Esophagus muscularis mucosa (tissue), 4 donors: ENCODE data around the gene AP4S1. TPM values are rescaled to one million over a fixed set of nuclear protein-coding genes. Genes with fewer than 3 reads are reported as not detected.

Source experiments
- DNase-seq: peaks from one replicate; pipeline ENCODE4 v3.0.0-alpha.2; 2017; ENCODE audit errors: extremely low spot score
- H3K27ac ChIP-seq, 4 donors: fragments of 200-600 bp; sonication (generic); replicated peaks in 1 of 4; 1 replicate in 3 of 4; 2 replicates in 1 of 4; pipeline ENCODE4 v1.5.1; 2016 to 2019; ENCODE audit warnings: mild to moderate bottlenecking in 1 of 4
- H3K27me3 ChIP-seq, 4 donors: fragments of 200-600 bp; sonication (generic); one replicate each; pipeline versions ENCODE4 v1.5.1 to v1.6.0; 2016 to 2019
- H3K36me3 ChIP-seq, 4 donors: fragments of 200-600 bp; sonication (generic); one replicate each; pipeline ENCODE4 v1.5.1; 2016 to 2019
- H3K4me1 ChIP-seq, 4 donors: fragments of 200-600 bp; sonication (generic); one replicate each; pipeline ENCODE4 v1.5.1; 2016 to 2019
- H3K4me3 ChIP-seq, 4 donors: fragments of 200-600 bp; sonication (generic); 1 replicate in 2 of 4; 2 replicates in 2 of 4; pipeline ENCODE4 v1.5.1; 2016 to 2019; ENCODE audit warnings: mild to moderate bottlenecking in 4 of 4, moderate library complexity in 1 of 4
- H3K9me3 ChIP-seq, 4 donors: fragments of 200-600 bp; sonication (generic); 1 replicate in 3 of 4; 2 replicates in 1 of 4; pipeline ENCODE4 v1.5.1; 2016 to 2019
- CTCF ChIP-seq, 3 experiments: fragments of 200-600 bp in 2 of 3; fragments of 450-650 bp in 1 of 3; sonication (generic) in 2 of 3; IDR thresholded peaks; one replicate each; pipeline ENCODE4 v1.5.1; 2017 to 2019; ENCODE audit warnings: antibody characterized with exemption in 3 of 3, mild to moderate bottlenecking in 2 of 3, moderate library complexity in 1 of 3
- EP300 ChIP-seq: sonication (generic); formaldehyde crosslinking; IDR thresholded peaks from one replicate; pipeline ENCODE4 v1.6.1; 2017; ENCODE audit warnings: antibody characterized with exemption
- POLR2A ChIP-seq: fragments of 450-650 bp; IDR thresholded peaks from one replicate; pipeline ENCODE4 v1.6.1; 2017; ENCODE audit warnings: antibody characterized with exemption, moderate library complexity, mild to moderate bottlenecking, low read depth
- POLR2AphosphoS5 ChIP-seq, 2 donors: sonication (generic); formaldehyde crosslinking; IDR thresholded peaks; one replicate each; pipeline ENCODE4 v1.6.1; 2017; ENCODE audit warnings: antibody characterized with exemption in 2 of 2
- WGBS: methylation state at CpG from one replicate; pipeline ENCODE4 v1.1.5; 2018; 5-methylcytosine and 5-hydroxymethylcytosine counted together
- intact Hi-C: fragments of 100-400 bp; cut with DNase I; formaldehyde crosslinking; loops from one replicate; pipeline ENCODE4 v1.15.1; 2023
- total RNA-seq, 4 donors: library from RNA; depleted of rRNA; stranded (reverse); fragments of >200 nt; gene quantifications; one replicate each; pipeline versions ENCODE4 v1.1.0 to v1.2.1, GENCODE V29; 2016

Gene AP4S1
- total RNA-seq, 4 donors from 2014 or later, result 5.0 to 12.3 (median 9.3) TPM

DNA sequence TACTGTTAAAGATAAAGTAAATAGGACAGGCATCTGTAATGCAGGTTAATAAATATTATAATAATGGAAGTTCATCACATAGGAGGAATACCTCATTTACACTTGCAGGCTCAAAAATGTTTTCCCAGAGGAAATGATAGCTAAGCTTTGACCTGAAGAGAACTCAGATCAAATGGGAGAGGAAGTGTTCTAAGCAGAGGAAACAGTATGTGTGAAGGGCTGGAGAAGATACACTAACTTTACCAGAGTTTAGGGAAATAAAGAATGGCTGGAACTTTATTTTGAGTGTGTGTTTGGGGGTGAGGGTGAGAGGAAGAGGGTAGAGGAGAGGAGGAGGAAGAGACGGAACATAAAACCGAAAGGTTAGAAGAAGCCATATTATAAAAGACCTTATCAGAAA, 34.0 kb upstream of the AP4S1 start:
- TF ChIP-seq EP300 (no peak), CTCF (IDR thresholded peaks at IDR 0.05) (no peak), POLR2A (no peak), POLR2AphosphoS5 (IDR thresholded peaks at IDR 0.05) (no peak)
- no peak overlapping the region for H3K27ac ChIP-seq
- DNase-seq, result no peak
- intact Hi-C loops, result no loop called here
- 70% methylated on average over 2 of the region's 2 CpGs for WGBS
- H3K36me3 ChIP-seq, result no peaks in the 10 kb centered on the region
- H3K4me1 ChIP-seq, result peaks cover 50 to 83% (median 74%) of the 10 kb centered on the region in 4 donors
- H3K4me3 ChIP-seq, result no peak overlapping the region
- H3K27me3 ChIP-seq, result no peaks in the 10 kb centered on the region
- no peaks in the 10 kb centered on the region for H3K9me3 ChIP-seq

- no peak for TF ChIP-seq CTCF (IDR thresholded peaks at IDR 0.05)
- TF ChIP-seq POLR2A, result no peak
- no peak for TF ChIP-seq EP300
- no peak for TF ChIP-seq POLR2AphosphoS5 (IDR thresholded peaks at IDR 0.05)
- H3K36me3 ChIP-seq, result peaks cover 0 to under 1% (median 0%) of the 10 kb centered on the region in 4 donors
- no peaks in the 10 kb centered on the region for H3K27me3 ChIP-seq
- no peak overlapping the region for H3K4me3 ChIP-seq
- intact Hi-C loops, result no loop called here
- DNase-seq, result no peak
- no peaks in the 10 kb centered on the region for H3K9me3 ChIP-seq
- peaks cover 46 to 74% (median 64%) of the 10 kb centered on the region in 4 donors for H3K4me1 ChIP-seq
- H3K27ac ChIP-seq, result no peak overlapping the region
These were observed 32.4 kb upstream of the AP4S1 start for GRCh38 chr14:30993071-30993470.

- intact Hi-C loops, result no loop called here
- WGBS, result 6% methylated on average over 4 of the region's 4 CpGs
- peak overlapping the region in 2 of 4 donors; percentile 33 to 64 for H3K27ac ChIP-seq
- no peaks in the 10 kb centered on the region for H3K9me3 ChIP-seq
- H3K4me1 ChIP-seq, result peaks cover 37 to 69% (median 54%) of the 10 kb centered on the region in 4 donors
- H3K36me3 ChIP-seq, result peaks cover 0 to 5% (median 0%) of the 10 kb centered on the region in 4 donors
- H3K27me3 ChIP-seq, result no peaks in the 10 kb centered on the region
- TF ChIP-seq POLR2AphosphoS5 (IDR thresholded peaks at IDR 0.05) (peak in 1 of 2 donors; percentile 28), EP300 (no peak), POLR2A (no peak)
- no peak for DNase-seq
- no peak overlapping the region for H3K4me3 ChIP-seq
These were observed 30.5 kb upstream of the AP4S1 start for GRCh38 chr14:30994681-30995620.

GRCh38 chr14:30995689-30996088, 29.8 kb upstream of the AP4S1 start:
- Histone ChIP-seq H3K9me3 (no peaks in the 10 kb centered on the region), H3K36me3 (peaks cover 0 to 5% (median 0%) of the 10 kb centered on the region in 4 donors), H3K4me1 (peaks cover 36 to 70% (median 54%) of the 10 kb centered on the region in 4 donors), H3K27me3 (no peaks in the 10 kb centered on the region), H3K4me3 (no peak overlapping the region), H3K27ac (peak overlapping the region in 2 of 4 donors; percentile 30 to 33)
- TF ChIP-seq EP300, result no peak
- TF ChIP-seq POLR2A, result no peak
- TF ChIP-seq CTCF (IDR thresholded peaks at IDR 0.05), result no peak
- no peak for TF ChIP-seq POLR2AphosphoS5 (IDR thresholded peaks at IDR 0.05)
- DNase-seq, result no peak
- WGBS, result 59% methylated on average over 3 of the region's 3 CpGs
- intact Hi-C loops, result no loop called here

- TF ChIP-seq EP300 (no peak), POLR2A (no peak), POLR2AphosphoS5 (IDR thresholded peaks at IDR 0.05) (no peak), CTCF (IDR thresholded peaks at IDR 0.05) (no peak)
- Histone ChIP-seq H3K4me1 (peaks cover 22 to 67% (median 50%) of the 10 kb centered on the region in 4 donors), H3K27ac (no peak overlapping the region), H3K36me3 (peaks cover 0 to 5% (median 0%) of the 10 kb centered on the region in 4 donors), H3K4me3 (no peak overlapping the region), H3K27me3 (no peaks in the 10 kb centered on the region), H3K9me3 (no peaks in the 10 kb centered on the region)
- 81% methylated on average over 4 of the region's 4 CpGs for WGBS
- no peak for DNase-seq
- intact Hi-C loops, result no loop called here
These were observed 28.4 kb upstream of the AP4S1 start for GRCh38 chr14:30996892-30997659.
